Loucy (cell line): ENCODE measurements around the gene ZNF236.

Experiments used
- H2AFZ ChIP-seq: fragments of 200-600 bp; sonication (generic); 2 replicates; pipeline ENCODE4 v1.6.0; 2016; ENCODE audit warnings: antibody characterized with exemption, mild to moderate bottlenecking, low read length, moderate library complexity
- H3F3A ChIP-seq: fragments of 200-600 bp; 2 replicates; pipeline ENCODE4 v1.6.0; 2016; ENCODE audit warnings: antibody characterized with exemption, low read depth, mild to moderate bottlenecking
- H3K27me3 ChIP-seq: fragments of 200-600 bp; sonication (generic); 2 replicates; pipeline ENCODE4 v1.6.1; 2014; ENCODE audit warnings: low read length, mild to moderate bottlenecking; ENCODE audit not compliant: insufficient read depth, poor library complexity, severe bottlenecking
- H3K36me3 ChIP-seq: fragments of 200-600 bp; sonication (generic); 2 replicates; pipeline ENCODE4 v1.6.1; 2016; ENCODE audit warnings: low read length; ENCODE audit not compliant: insufficient read depth
- H3K4me1 ChIP-seq: fragments of 200-600 bp; sonication (generic); 2 replicates; pipeline ENCODE4 v1.5.1; 2014; ENCODE audit warnings: low read length, mild to moderate bottlenecking; ENCODE audit not compliant: insufficient read depth, poor library complexity, severe bottlenecking
- H3K4me2 ChIP-seq: fragments of 200-600 bp; sonication (generic); 2 replicates; pipeline ENCODE4 v1.6.0; 2014; ENCODE audit warnings: antibody characterized with exemption, low read length, low read depth, mild to moderate bottlenecking; ENCODE audit not compliant: poor library complexity, severe bottlenecking
- H3K4me3 ChIP-seq: fragments of 200-600 bp; sonication (generic); 2 replicates; pipeline ENCODE4 v1.5.1; 2014; ENCODE audit warnings: low read length, mild to moderate bottlenecking, mixed read lengths; ENCODE audit not compliant: poor library complexity, severe bottlenecking
- H3K79me2 ChIP-seq: fragments of 200-600 bp; sonication (generic); 2 replicates; pipeline ENCODE4 v1.6.1; 2014; ENCODE audit warnings: low read length; ENCODE audit not compliant: insufficient read depth
- H3K9ac ChIP-seq: fragments of 200-600 bp; sonication (generic); 2 replicates; pipeline ENCODE4 v1.6.0; 2014; ENCODE audit warnings: mild to moderate bottlenecking, low read depth, low read length, moderate library complexity; ENCODE audit not compliant: poor library complexity, severe bottlenecking
- H3K9me2 ChIP-seq: fragments of 200-600 bp; sonication (generic); replicated peaks from 2 replicates; pipeline ENCODE4 v1.6.1; 2016; ENCODE audit warnings: low read depth, low read length, mixed read lengths
- H3K9me3 ChIP-seq: fragments of 200-600 bp; sonication (generic); 2 replicates; pipeline ENCODE4 v1.6.1; 2014; ENCODE audit warnings: mild to moderate bottlenecking, antibody characterized with exemption, low read length, low read depth; ENCODE audit not compliant: insufficient read depth
- H4K20me1 ChIP-seq: fragments of 200-600 bp; sonication (generic); 2 replicates; pipeline ENCODE4 v1.6.0; 2014; ENCODE audit warnings: antibody characterized with exemption, low read length, mild to moderate bottlenecking; ENCODE audit not compliant: insufficient read depth, poor library complexity, severe bottlenecking
- EZH2phosphoT487 ChIP-seq: fragments of 200-600 bp; IDR thresholded peaks from 2 replicates; pipeline ENCODE4 v1.6.1; 2018; ENCODE audit warnings: antibody characterized with exemption, mild to moderate bottlenecking, moderate library complexity, borderline replicate concordance
- TF ChIP-seq, protein P1 (sequence below): fragments of 200-600 bp; sonication (generic); conservative IDR thresholded peaks from 2 replicates; pipeline ENCODE4 v1.5.1; 2014; ENCODE audit warnings: mild to moderate bottlenecking, antibody characterized with exemption, low read length

ZNF236 gene

DNA sequence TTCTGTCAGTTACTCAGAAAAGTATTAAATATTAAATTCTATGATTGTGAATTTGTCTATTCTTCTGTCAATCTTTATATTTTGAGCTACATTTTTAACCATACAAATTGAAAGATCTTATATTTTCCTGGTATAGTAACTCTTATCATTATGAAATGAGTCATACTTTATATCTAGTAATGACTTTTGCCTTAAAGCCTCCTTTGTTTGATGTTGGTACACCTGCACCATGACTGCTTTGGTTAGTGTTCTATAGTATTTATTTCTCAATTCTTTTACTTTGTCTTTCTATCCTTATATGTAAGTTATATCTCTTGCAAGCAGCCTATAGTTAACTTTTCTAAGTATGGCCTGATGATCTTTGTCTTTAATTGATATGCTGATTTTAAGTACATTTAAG lies 13.0 kb downstream of the ZNF236 start:
- no peak overlapping the region for H3K4me2 ChIP-seq
- no peaks in the 10 kb centered on the region for H3K36me3 ChIP-seq
- no peaks in the 10 kb centered on the region for H3K27me3 ChIP-seq
- TF ChIP-seq EZH2phosphoT487 = no peak
- TF ChIP-seq, protein P1, sequence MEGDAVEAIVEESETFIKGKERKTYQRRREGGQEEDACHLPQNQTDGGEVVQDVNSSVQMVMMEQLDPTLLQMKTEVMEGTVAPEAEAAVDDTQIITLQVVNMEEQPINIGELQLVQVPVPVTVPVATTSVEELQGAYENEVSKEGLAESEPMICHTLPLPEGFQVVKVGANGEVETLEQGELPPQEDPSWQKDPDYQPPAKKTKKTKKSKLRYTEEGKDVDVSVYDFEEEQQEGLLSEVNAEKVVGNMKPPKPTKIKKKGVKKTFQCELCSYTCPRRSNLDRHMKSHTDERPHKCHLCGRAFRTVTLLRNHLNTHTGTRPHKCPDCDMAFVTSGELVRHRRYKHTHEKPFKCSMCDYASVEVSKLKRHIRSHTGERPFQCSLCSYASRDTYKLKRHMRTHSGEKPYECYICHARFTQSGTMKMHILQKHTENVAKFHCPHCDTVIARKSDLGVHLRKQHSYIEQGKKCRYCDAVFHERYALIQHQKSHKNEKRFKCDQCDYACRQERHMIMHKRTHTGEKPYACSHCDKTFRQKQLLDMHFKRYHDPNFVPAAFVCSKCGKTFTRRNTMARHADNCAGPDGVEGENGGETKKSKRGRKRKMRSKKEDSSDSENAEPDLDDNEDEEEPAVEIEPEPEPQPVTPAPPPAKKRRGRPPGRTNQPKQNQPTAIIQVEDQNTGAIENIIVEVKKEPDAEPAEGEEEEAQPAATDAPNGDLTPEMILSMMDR = no peak
- peaks cover 11% of the 10 kb centered on the region for H3K4me1 ChIP-seq
- H3K4me3 ChIP-seq = no peak overlapping the region
- no peaks in the 10 kb centered on the region for H3F3A ChIP-seq
- no peak overlapping the region for H3K9ac ChIP-seq
- no peaks in the 10 kb centered on the region for H4K20me1 ChIP-seq
- H3K79me2 ChIP-seq = peaks cover 46% of the 10 kb centered on the region
- H3K9me2 ChIP-seq = no peaks in the 10 kb centered on the region
- no peak overlapping the region for H2AFZ ChIP-seq
- H3K9me3 ChIP-seq = no peaks in the 10 kb centered on the region

DNA sequence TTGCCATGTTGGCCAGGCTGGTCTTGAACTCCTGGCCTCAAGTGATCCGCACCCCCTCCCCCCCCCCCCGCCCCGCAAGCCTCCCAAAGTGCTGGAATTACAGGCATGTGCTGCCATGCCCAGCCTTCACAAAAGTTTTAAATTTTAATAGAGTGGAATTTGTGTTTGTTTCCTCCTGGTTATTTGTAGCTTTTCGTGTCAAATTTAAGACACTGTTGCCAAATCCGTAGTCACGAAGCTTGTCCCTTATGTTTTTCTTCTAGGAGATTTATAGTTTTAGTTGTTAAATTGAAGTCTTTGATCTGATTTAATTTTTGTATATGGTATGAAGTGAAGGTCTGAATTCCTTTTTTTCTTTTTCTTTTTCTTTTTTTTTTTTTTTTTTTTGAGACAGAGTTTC lies 14.7 kb downstream of the ZNF236 start:
- TF ChIP-seq, protein P1 = no peak
- TF ChIP-seq EZH2phosphoT487 = no peak
- H3K36me3 ChIP-seq = no peaks in the 10 kb centered on the region
- no peaks in the 10 kb centered on the region for H3K27me3 ChIP-seq
- no peaks in the 10 kb centered on the region for H3F3A ChIP-seq
- no peak overlapping the region for H2AFZ ChIP-seq
- H3K9me3 ChIP-seq = no peaks in the 10 kb centered on the region
- H4K20me1 ChIP-seq = no peaks in the 10 kb centered on the region
- no peaks in the 10 kb centered on the region for H3K9me2 ChIP-seq
- peaks cover 11% of the 10 kb centered on the region for H3K4me1 ChIP-seq
- peaks cover 45% of the 10 kb centered on the region for H3K79me2 ChIP-seq
- no peak overlapping the region for H3K9ac ChIP-seq
- H3K4me3 ChIP-seq = no peak overlapping the region
- H3K4me2 ChIP-seq = no peak overlapping the region

DNA sequence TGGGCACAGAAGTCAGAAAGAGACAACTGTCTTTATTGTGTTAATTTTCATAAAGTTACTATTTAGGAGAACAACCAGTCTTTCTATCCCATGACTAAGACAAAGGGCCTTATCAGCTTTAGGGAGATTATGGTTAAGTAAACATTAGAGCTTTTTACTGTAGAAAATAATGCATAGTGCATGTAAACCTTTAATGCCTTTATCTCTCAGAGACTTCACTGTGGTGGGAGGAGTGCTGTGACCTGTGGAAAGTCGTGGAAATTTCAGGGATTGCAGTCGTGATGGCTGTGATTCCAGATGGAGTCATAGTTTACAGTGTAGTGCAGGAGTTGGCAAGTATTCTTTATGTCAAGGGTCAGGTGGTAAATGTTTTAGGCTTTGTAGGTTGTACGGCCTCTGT lies 15.8 kb downstream of the ZNF236 start:
- Histone ChIP-seq H3K79me2 (peaks cover 45% of the 10 kb centered on the region), H3F3A (no peaks in the 10 kb centered on the region), H3K4me2 (no peak overlapping the region)

More for the DNA sequence above, 15.8 kb downstream of the ZNF236 start:
- no peaks in the 10 kb centered on the region for H3K9me3 ChIP-seq
- H3K4me1 ChIP-seq = peaks cover 11% of the 10 kb centered on the region
- H3K9me2 ChIP-seq = no peaks in the 10 kb centered on the region
- no peak overlapping the region for H2AFZ ChIP-seq
- H3K9ac ChIP-seq = no peak overlapping the region
- TF ChIP-seq, protein P1 = no peak
- TF ChIP-seq EZH2phosphoT487 = no peak
- no peak overlapping the region for H3K4me3 ChIP-seq
- H3K27me3 ChIP-seq = no peaks in the 10 kb centered on the region
- H4K20me1 ChIP-seq = no peaks in the 10 kb centered on the region
- H3K36me3 ChIP-seq = no peaks in the 10 kb centered on the region
